GM23338 (cell line): ENCODE data around the gene SDHAF2.

Experiments used
- CREB1 ChIP-seq: fragments of 250-450 bp; sonication (Bioruptor Pico); IDR thresholded peaks from 2 replicates; pipeline ENCODE4 v1.5.0; 2020; ENCODE audit warnings: low read depth, mild to moderate bottlenecking, moderate library complexity
- EZH2 ChIP-seq: fragments of 200-600 bp; sonication (generic); IDR thresholded peaks from one replicate; pipeline ENCODE4 v1.8.0; 2017; ENCODE audit warnings: antibody characterized with exemption, mild to moderate bottlenecking, low read depth; ENCODE audit not compliant: unreplicated experiment
- EZH2phosphoT487 ChIP-seq: fragments of 200-600 bp; sonication (generic); IDR thresholded peaks from one replicate; pipeline ENCODE4 v1.8.1; 2018; ENCODE audit warnings: antibody characterized with exemption; ENCODE audit not compliant: unreplicated experiment
- JUNB ChIP-seq: IDR thresholded peaks from one replicate; pipeline ENCODE4 v1.6.1; 2016; ENCODE audit warnings: antibody characterized with exemption; ENCODE audit not compliant: unreplicated experiment
- NANOG ChIP-seq: IDR thresholded peaks from 2 replicates; pipeline ENCODE4 v1.6.1; 2016; ENCODE audit warnings: antibody characterized with exemption, borderline replicate concordance
- POLR2AphosphoS5 ChIP-seq: IDR thresholded peaks from 2 replicates; pipeline ENCODE4 v1.6.1; 2016; ENCODE audit warnings: antibody characterized with exemption, low read depth
- STAT1 ChIP-seq: IDR thresholded peaks from one replicate; pipeline ENCODE4 v1.6.1; 2016; ENCODE audit warnings: antibody characterized with exemption; ENCODE audit not compliant: unreplicated experiment
- ZNF331 ChIP-seq: fragments of 250-450 bp; sonication (Bioruptor Pico); IDR thresholded peaks from 2 replicates; pipeline ENCODE4 v1.5.0; 2020; ENCODE audit warnings: low read depth, mild to moderate bottlenecking, moderate library complexity
- TF ChIP-seq, protein P1 (sequence below), 2 experiments: fragments of 200-600 bp in 1 of 2; sonication (generic) in 1 of 2; conservative IDR thresholded peaks; 2 replicates each; pipeline versions ENCODE4 v1.5.1 to v1.6.1; 2016 to 2017; ENCODE audit warnings: antibody characterized with exemption in 2 of 2, low read depth in 2 of 2, mild to moderate bottlenecking in 2 of 2, moderate library complexity in 1 of 2
- TF ChIP-seq, protein P2 (sequence below): IDR thresholded peaks from one replicate; pipeline ENCODE4 v1.6.1; 2018; ENCODE audit warnings: antibody characterized with exemption; ENCODE audit not compliant: unreplicated experiment
- TF ChIP-seq, protein P3 (sequence below): IDR thresholded peaks from 2 replicates; pipeline ENCODE4 v1.6.1; 2016; ENCODE audit warnings: antibody characterized with exemption

DNA sequence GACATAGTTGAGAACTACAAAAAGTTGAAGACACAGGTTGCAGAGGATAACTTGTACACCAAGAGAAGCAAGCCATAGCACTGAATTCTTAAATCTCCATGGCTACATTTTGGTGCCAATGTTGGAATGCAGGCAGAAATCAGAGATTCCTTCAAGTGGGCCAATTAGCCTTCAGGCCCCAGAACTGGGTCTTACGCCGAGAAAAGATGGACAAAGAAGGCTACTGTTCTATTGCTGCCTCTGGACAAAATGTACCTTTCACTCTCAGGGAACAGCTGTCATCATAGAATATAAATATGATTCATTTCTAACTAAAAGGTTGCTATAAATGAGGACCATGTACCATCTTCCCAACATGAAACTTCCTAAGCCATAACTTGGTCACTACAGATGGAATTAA is 23.9 kb upstream of the SDHAF2 start:
- TF ChIP-seq, protein P1, sequence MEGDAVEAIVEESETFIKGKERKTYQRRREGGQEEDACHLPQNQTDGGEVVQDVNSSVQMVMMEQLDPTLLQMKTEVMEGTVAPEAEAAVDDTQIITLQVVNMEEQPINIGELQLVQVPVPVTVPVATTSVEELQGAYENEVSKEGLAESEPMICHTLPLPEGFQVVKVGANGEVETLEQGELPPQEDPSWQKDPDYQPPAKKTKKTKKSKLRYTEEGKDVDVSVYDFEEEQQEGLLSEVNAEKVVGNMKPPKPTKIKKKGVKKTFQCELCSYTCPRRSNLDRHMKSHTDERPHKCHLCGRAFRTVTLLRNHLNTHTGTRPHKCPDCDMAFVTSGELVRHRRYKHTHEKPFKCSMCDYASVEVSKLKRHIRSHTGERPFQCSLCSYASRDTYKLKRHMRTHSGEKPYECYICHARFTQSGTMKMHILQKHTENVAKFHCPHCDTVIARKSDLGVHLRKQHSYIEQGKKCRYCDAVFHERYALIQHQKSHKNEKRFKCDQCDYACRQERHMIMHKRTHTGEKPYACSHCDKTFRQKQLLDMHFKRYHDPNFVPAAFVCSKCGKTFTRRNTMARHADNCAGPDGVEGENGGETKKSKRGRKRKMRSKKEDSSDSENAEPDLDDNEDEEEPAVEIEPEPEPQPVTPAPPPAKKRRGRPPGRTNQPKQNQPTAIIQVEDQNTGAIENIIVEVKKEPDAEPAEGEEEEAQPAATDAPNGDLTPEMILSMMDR (conservative IDR thresholded peaks at IDR 0.05; ENCODE audit: low read depth in 2 of 2), result no peak
- TF ChIP-seq, protein P2, sequence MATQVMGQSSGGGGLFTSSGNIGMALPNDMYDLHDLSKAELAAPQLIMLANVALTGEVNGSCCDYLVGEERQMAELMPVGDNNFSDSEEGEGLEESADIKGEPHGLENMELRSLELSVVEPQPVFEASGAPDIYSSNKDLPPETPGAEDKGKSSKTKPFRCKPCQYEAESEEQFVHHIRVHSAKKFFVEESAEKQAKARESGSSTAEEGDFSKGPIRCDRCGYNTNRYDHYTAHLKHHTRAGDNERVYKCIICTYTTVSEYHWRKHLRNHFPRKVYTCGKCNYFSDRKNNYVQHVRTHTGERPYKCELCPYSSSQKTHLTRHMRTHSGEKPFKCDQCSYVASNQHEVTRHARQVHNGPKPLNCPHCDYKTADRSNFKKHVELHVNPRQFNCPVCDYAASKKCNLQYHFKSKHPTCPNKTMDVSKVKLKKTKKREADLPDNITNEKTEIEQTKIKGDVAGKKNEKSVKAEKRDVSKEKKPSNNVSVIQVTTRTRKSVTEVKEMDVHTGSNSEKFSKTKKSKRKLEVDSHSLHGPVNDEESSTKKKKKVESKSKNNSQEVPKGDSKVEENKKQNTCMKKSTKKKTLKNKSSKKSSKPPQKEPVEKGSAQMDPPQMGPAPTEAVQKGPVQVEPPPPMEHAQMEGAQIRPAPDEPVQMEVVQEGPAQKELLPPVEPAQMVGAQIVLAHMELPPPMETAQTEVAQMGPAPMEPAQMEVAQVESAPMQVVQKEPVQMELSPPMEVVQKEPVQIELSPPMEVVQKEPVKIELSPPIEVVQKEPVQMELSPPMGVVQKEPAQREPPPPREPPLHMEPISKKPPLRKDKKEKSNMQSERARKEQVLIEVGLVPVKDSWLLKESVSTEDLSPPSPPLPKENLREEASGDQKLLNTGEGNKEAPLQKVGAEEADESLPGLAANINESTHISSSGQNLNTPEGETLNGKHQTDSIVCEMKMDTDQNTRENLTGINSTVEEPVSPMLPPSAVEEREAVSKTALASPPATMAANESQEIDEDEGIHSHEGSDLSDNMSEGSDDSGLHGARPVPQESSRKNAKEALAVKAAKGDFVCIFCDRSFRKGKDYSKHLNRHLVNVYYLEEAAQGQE, result no peak
- TF ChIP-seq POLR2AphosphoS5 (no peak), EZH2phosphoT487 (no peak), EZH2 (no peak), CREB1 (no peak), STAT1 (no peak), JUNB (no peak), ZNF331 (CRISPR knock-in tag) (no peak), NANOG (no peak)
- TF ChIP-seq, protein P3, sequence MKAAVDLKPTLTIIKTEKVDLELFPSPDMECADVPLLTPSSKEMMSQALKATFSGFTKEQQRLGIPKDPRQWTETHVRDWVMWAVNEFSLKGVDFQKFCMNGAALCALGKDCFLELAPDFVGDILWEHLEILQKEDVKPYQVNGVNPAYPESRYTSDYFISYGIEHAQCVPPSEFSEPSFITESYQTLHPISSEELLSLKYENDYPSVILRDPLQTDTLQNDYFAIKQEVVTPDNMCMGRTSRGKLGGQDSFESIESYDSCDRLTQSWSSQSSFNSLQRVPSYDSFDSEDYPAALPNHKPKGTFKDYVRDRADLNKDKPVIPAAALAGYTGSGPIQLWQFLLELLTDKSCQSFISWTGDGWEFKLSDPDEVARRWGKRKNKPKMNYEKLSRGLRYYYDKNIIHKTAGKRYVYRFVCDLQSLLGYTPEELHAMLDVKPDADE, result no peak
